Measurements from ENCODE around the gene UST. TPM values are rescaled to one million over a fixed set of nuclear protein-coding genes. Genes with fewer than 3 reads are reported as not detected.

Gene UST
- total and polyA plus RNA-seq, 2 donors (not counting 1 experiment from before 2014, with no cell fraction given): 7.3 to 16.9 TPM

DNA sequence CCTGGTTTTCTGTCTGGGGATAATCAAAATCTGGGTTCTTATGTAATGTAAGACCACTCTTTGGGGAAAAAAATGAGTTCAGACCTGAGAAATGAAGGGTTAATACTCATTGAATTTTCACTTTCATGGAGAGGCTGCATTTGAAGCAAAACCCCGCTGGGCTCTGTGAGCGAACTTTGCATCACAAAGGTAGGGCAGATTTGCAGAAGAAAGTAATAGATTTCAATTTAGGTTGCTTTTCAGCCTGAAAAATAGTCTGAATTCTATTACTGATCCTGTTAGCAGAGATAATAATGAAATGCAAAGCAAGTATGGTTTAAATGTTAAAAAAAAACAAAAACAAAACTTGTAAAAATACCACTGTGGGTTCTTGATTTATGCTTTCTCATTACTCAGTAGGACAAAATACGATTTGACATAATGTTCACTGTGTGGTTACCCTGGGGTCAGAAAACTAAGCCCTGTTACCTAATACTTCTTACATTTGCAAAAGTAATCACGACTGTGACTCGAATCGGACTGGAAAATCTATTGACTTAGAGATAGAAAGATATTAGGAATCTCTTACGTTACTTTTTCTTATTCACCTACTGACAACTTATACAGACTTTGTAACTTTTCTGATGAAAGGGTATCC, 72.2 kb downstream of the UST start:
- POLR2A ChIA-PET: no interaction called here
- CTCF ChIA-PET: no interaction called here
- 92% methylated on average over 2 of the region's 7 CpGs for WGBS (ENCODE audit: insufficient coverage)

GRCh38 chr6:148819852-148820251, 73.0 kb downstream of the UST start:
- Histone ChIP-seq H3K9me3 (ENCODE audit: control extremely low read depth in 1 of 3, control insufficient read depth in 2 of 3, insufficient read depth in 1 of 3, low read length in 2 of 3) (peaks cover 0 to 1% (median 0%) of the 10 kb centered on the region in 3 donors), H3K79me2 (ENCODE audit: control insufficient read depth, insufficient read depth, low read length) (peaks cover 68% of the 10 kb centered on the region), H2AFZ (ENCODE audit: insufficient read depth, low read depth, low read length, poor library complexity, severe bottlenecking) (no peak overlapping the region), H3K4me1 (ENCODE audit: control insufficient read depth in 2 of 2, insufficient read depth in 2 of 2, low read length in 2 of 2) (peaks cover 16 to 26% of the 10 kb centered on the region in 2 donors), H3K27ac (ENCODE audit: low read length in 2 of 2) (no peak overlapping the region), H3K4me3 (ENCODE audit: control extremely low read depth in 1 of 5, extremely low read depth in 1 of 5, insufficient read depth in 1 of 5, low read depth in 2 of 5, low read length in 4 of 5) (no peak overlapping the region), H3K4me2 (replicated peaks; ENCODE audit: low read depth, low read length, poor library complexity, severe bottlenecking) (no peak overlapping the region), H3K36me3 (replicated peaks in 1 of 2; ENCODE audit: control extremely low read depth in 1 of 2, control insufficient read depth in 1 of 2, extremely low read depth in 1 of 2, insufficient read depth in 2 of 2, low read length in 1 of 2) (no peaks in the 10 kb centered on the region), H3K27me3 (replicated peaks in 1 of 4; ENCODE audit: control extremely low read depth in 1 of 4, control insufficient read depth in 3 of 4, insufficient read depth in 4 of 4, low read length in 3 of 4) (no peaks in the 10 kb centered on the region), H4K20me1 (ENCODE audit: control insufficient read depth, insufficient read depth, low read length, poor library complexity, severe bottlenecking) (peaks cover 10% of the 10 kb centered on the region), H3K9ac (ENCODE audit: low read length) (no peak overlapping the region)
- ATAC-seq (ENCODE audit: low read depth) (no peak), DNase-seq (no peak)
- H3K4me3 Mint-ChIP-seq: no peak overlapping the region
- H3K9me3 Mint-ChIP-seq (ENCODE audit: insufficient read depth): peaks cover 4% of the 10 kb centered on the region
- intact Hi-C loops (cut with micrococcal nuclease): no loop called here
- TF ChIP-seq EZH2 (IDR thresholded peaks at IDR 0.05; ENCODE audit: borderline replicate concordance, insufficient read depth, low read depth, low read length, poor library complexity, severe bottlenecking) (no peak), CTCF (IDR thresholded peaks at IDR 0.05) (no peak)
- H3K27me3 Mint-ChIP-seq: no peaks in the 10 kb centered on the region
- WGBS (ENCODE audit: insufficient coverage): 98% methylated on average over 4 of the region's 6 CpGs
- no peak overlapping the region for H3K27ac Mint-ChIP-seq
- CTCF ChIA-PET: no interaction called here
- POLR2A ChIA-PET: no interaction called here
- peaks cover 45% of the 10 kb centered on the region for H3K4me1 Mint-ChIP-seq

More for the DNA sequence above, 72.2 kb downstream of the UST start:
- DNase-seq (no peak), ATAC-seq (ENCODE audit: low read depth) (no peak)
- Mint-ChIP-seq H3K9me3 (ENCODE audit: insufficient read depth) (peaks cover 3% of the 10 kb centered on the region), H3K4me1 (peaks cover 40% of the 10 kb centered on the region), H3K27me3 (no peaks in the 10 kb centered on the region), H3K27ac (no peak overlapping the region), H3K4me3 (no peak overlapping the region)
- Histone ChIP-seq H3K9me3 (ENCODE audit: control extremely low read depth in 1 of 3, control insufficient read depth in 2 of 3, insufficient read depth in 1 of 3, low read length in 2 of 3) (peaks cover 0 to 5% (median 0%) of the 10 kb centered on the region in 3 donors), H3K36me3 (replicated peaks in 1 of 2; ENCODE audit: control extremely low read depth in 1 of 2, control insufficient read depth in 1 of 2, extremely low read depth in 1 of 2, insufficient read depth in 2 of 2, low read length in 1 of 2) (no peaks in the 10 kb centered on the region), H3K4me2 (replicated peaks; ENCODE audit: low read depth, low read length, poor library complexity, severe bottlenecking) (no peak overlapping the region), H2AFZ (ENCODE audit: insufficient read depth, low read depth, low read length, poor library complexity, severe bottlenecking) (no peak overlapping the region), H3K79me2 (ENCODE audit: control insufficient read depth, insufficient read depth, low read length) (peaks cover 70% of the 10 kb centered on the region), H3K4me1 (ENCODE audit: control insufficient read depth in 2 of 2, insufficient read depth in 2 of 2, low read length in 2 of 2) (peaks cover 13 to 23% of the 10 kb centered on the region in 2 donors), H3K27me3 (replicated peaks in 1 of 4; ENCODE audit: control extremely low read depth in 1 of 4, control insufficient read depth in 3 of 4, insufficient read depth in 4 of 4, low read length in 3 of 4) (no peaks in the 10 kb centered on the region), H3K27ac (ENCODE audit: low read length in 2 of 2) (no peak overlapping the region), H3K9ac (ENCODE audit: low read length) (no peak overlapping the region), H4K20me1 (ENCODE audit: control insufficient read depth, insufficient read depth, low read length, poor library complexity, severe bottlenecking) (peaks cover 17% of the 10 kb centered on the region), H3K4me3 (ENCODE audit: control extremely low read depth in 1 of 5, extremely low read depth in 1 of 5, insufficient read depth in 1 of 5, low read depth in 2 of 5, low read length in 4 of 5) (no peak overlapping the region)
- TF ChIP-seq EZH2 (IDR thresholded peaks at IDR 0.05; ENCODE audit: borderline replicate concordance, insufficient read depth, low read depth, low read length, poor library complexity, severe bottlenecking): no peak
- intact Hi-C loops (cut with micrococcal nuclease): no loop called here
